Brain microvascular endothelial cell (primary cell): ENCODE measurements around the gene TSPAN31.

Experiments
- DNase-seq: peaks from one replicate; pipeline ENCODE4 v3.0.0-alpha.2; 2020
- H3K27ac ChIP-seq: fragments of 250-450 bp; sonication (Bioruptor Pico); 2 replicates; pipeline ENCODE4 v1.5.1; 2020; ENCODE audit warnings: mild to moderate bottlenecking, moderate library complexity
- H3K27me3 ChIP-seq: fragments of 250-450 bp; sonication (Bioruptor Pico); replicated peaks from 2 replicates; pipeline ENCODE4 v1.5.1; 2020; ENCODE audit warnings: mild to moderate bottlenecking
- H3K36me3 ChIP-seq: fragments of 250-450 bp; sonication (Bioruptor Pico); replicated peaks from 2 replicates; pipeline ENCODE4 v1.5.1; 2020; ENCODE audit warnings: mild to moderate bottlenecking
- H3K4me3 ChIP-seq: 2 replicates; pipeline ENCODE4 v1.5.1; 2011; ENCODE audit warnings: low read depth, mild to moderate bottlenecking, control low read depth, low read length, moderate library complexity
- CTCF ChIP-seq: IDR thresholded peaks from 2 replicates; pipeline ENCODE4 v1.5.1; 2011; ENCODE audit warnings: low read depth, mild to moderate bottlenecking, moderate library complexity, low read length, control low read depth, inconsistent platforms; ENCODE audit errors: missing control alignments
- in situ Hi-C: cut with HindIII; loops from 2 replicates; pipeline ENCODE4 v1.10.0; 2017; ENCODE audit warnings: low sequenced_read_pairs, low pct_ligation_motif_present

The TSPAN31 gene

GRCh38 chr12:57737467-57738460, 7.1 kb upstream of the TSPAN31 start:
- Histone ChIP-seq H3K27ac (no peak overlapping the region), H3K27me3 (peaks cover 48% of the 10 kb centered on the region), H3K36me3 (no peaks in the 10 kb centered on the region), H3K4me3 (no peak overlapping the region)
- no peak for DNase-seq
- TF ChIP-seq CTCF, result peak; percentile 39
- in situ Hi-C loops, result no loop called here

GRCh38 chr12:57738661-57739237, 6.1 kb upstream of the TSPAN31 start, which contains the start of gene AGAP2:
Gene AGAP2, minus strand, starts transcription at chr12:57738742. Its CDS starts 496 bp downstream, at chr12:57738246.
- no peaks in the 10 kb centered on the region for H3K36me3 ChIP-seq
- peaks cover 48% of the 10 kb centered on the region for H3K27me3 ChIP-seq
- in situ Hi-C loops, result no loop called here
- no peak for TF ChIP-seq CTCF
- H3K27ac ChIP-seq, result no peak within 1 kb of the TSS
- DNase-seq, result no peak
- peak within 1 kb of the TSS; percentile 9 for H3K4me3 ChIP-seq

- in situ Hi-C loops, result no loop called here
- no peak for DNase-seq
- no peaks in the 10 kb centered on the region for H3K36me3 ChIP-seq
- no peak for TF ChIP-seq CTCF
- H3K27ac ChIP-seq, result no peak overlapping the region
- peaks cover 48% of the 10 kb centered on the region for H3K27me3 ChIP-seq
- no peak overlapping the region for H3K4me3 ChIP-seq
Measured at GRCh38 chr12:57739387-57739786, 5.5 kb upstream of the TSPAN31 start.

- Histone ChIP-seq H3K4me3 (no peak overlapping the region), H3K27ac (no peak overlapping the region), H3K27me3 (peaks cover 48% of the 10 kb centered on the region), H3K36me3 (peaks cover 1% of the 10 kb centered on the region)
- in situ Hi-C loops, result no loop called here
- no peak for TF ChIP-seq CTCF
- DNase-seq, result no peak
Measured at GRCh38 chr12:57739914-57740538, 4.8 kb upstream of the TSPAN31 start.

- Histone ChIP-seq H3K36me3 (peaks cover 2% of the 10 kb centered on the region), H3K4me3 (no peak overlapping the region), H3K27ac (no peak overlapping the region), H3K27me3 (peaks cover 44% of the 10 kb centered on the region)
- TF ChIP-seq CTCF, result no peak
- no peak for DNase-seq
- in situ Hi-C loops, result no loop called here
Measured at GRCh38 chr12:57740656-57741412, 4.0 kb upstream of the TSPAN31 start.
